ENCODE measurements around the gene PCNX3. TPM values are rescaled to one million over a fixed set of nuclear protein-coding genes. Genes with fewer than 3 reads are reported as not detected.
A peak's percentile ranks its signal among the peaks of the same experiment; 100 is the strongest.

PCNX3 gene
- total and polyA plus RNA-seq, 10 of the 15 experiments (the other 5 are each of a cell fraction or from before 2014, with no cell fraction given): 0.03 to 46.6 (median 8.4) TPM

- TF ChIP-seq NKRF (conservative IDR thresholded peaks at IDR 0.05) (peak; percentile 52), EZH2 (IDR thresholded peaks at IDR 0.05; ENCODE audit: borderline replicate concordance, control insufficient read depth, low read depth, low read length) (no peak), SMAD5 (IDR thresholded peaks at IDR 0.05; ENCODE audit: low read depth) (no peak), CEBPZ (IDR thresholded peaks at IDR 0.05; ENCODE audit: low read depth, low read length) (no peak), MYC (IDR thresholded peaks at IDR 0.05; ENCODE audit: insufficient read depth, insufficient read length, insufficient replicate concordance, low read length, severe bottlenecking) (no peak), EGR1 (IDR thresholded peaks at IDR 0.05; ENCODE audit: borderline replicate concordance in 1 of 2, low read depth in 2 of 2, low read length in 2 of 2) (peak in 1 of 2 experiments; percentile 88; a peak in 2 of 3 replicates), TCF12 (IDR thresholded peaks at IDR 0.05; ENCODE audit: low read depth, low read length) (0 out of 2 replicates have a peak, but pooled peaks have one; percentile 67), NBN (IDR thresholded peaks at IDR 0.05) (0 out of 2 replicates have a peak, but pooled peaks have one; percentile 35), SMC3 (IDR thresholded peaks at IDR 0.05; ENCODE audit: borderline replicate concordance, low read length) (peak; percentile 73), POU2F2 (IDR thresholded peaks at IDR 0.05; ENCODE audit: borderline replicate concordance, low read depth, low read length) (no peak), ZNF207 (IDR thresholded peaks at IDR 0.05; ENCODE audit: borderline replicate concordance) (no peak; the same call in 1 of the 2 replicates), CBFB (IDR thresholded peaks at IDR 0.05; ENCODE audit: low read depth) (peak; percentile 50; the same call in 1 of the 2 replicates), HSF1 (IDR thresholded peaks at IDR 0.05; ENCODE audit: low read depth, low read length) (no peak), SRF (IDR thresholded peaks at IDR 0.05; ENCODE audit: low read depth in 2 of 2, low read length in 2 of 2) (no peak), CREB1 (IDR thresholded peaks at IDR 0.05; ENCODE audit: low read depth) (no peak), RUNX3 (IDR thresholded peaks at IDR 0.05; ENCODE audit: low read length) (no peak), JUNB (IDR thresholded peaks at IDR 0.05) (no peak), BCLAF1 (IDR thresholded peaks at IDR 0.05) (no peak)
- TF ChIP-seq, protein P1, sequence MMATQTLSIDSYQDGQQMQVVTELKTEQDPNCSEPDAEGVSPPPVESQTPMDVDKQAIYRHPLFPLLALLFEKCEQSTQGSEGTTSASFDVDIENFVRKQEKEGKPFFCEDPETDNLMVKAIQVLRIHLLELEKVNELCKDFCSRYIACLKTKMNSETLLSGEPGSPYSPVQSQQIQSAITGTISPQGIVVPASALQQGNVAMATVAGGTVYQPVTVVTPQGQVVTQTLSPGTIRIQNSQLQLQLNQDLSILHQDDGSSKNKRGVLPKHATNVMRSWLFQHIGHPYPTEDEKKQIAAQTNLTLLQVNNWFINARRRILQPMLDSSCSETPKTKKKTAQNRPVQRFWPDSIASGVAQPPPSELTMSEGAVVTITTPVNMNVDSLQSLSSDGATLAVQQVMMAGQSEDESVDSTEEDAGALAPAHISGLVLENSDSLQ (IDR thresholded peaks at IDR 0.05): no peak
These were observed 41.3 kb upstream of the PCNX3 start (continued) for GRCh38 chr11:65574109-65574810.
